ENCODE results near the gene GANAB. TPM values are rescaled to one million over a fixed set of nuclear protein-coding genes. Genes with fewer than 3 reads are reported as not detected.

The GANAB gene
- total and polyA plus RNA-seq, 2 of the 13 experiments (the other 11 are each of a cell fraction or from before 2014, with no cell fraction given): 99.5 to 234 TPM

GRCh38 chr11:62678770-62679696 is 32.6 kb upstream of the GANAB start, which contains the start of gene UBXN1 (continued):
- TF ChIP-seq MXD1 (CRISPR knock-in tag; IDR thresholded peaks at IDR 0.05): peak; percentile 81
- peak; percentile 76 for TF ChIP-seq IRF2 (CRISPR knock-in tag; IDR thresholded peaks at IDR 0.05)
- TF ChIP-seq ZNF34 (CRISPR knock-in tag; IDR thresholded peaks at IDR 0.05; ENCODE audit: borderline replicate concordance): no peak
- 0 out of 2 replicates have a peak, but pooled peaks have one; percentile 44 for TF ChIP-seq SMYD3 (CRISPR knock-in tag; IDR thresholded peaks at IDR 0.05)
- no peak for TF ChIP-seq KIAA2018 (CRISPR knock-in tag; IDR thresholded peaks at IDR 0.05; ENCODE audit: borderline replicate concordance)
- TF ChIP-seq PLSCR1 (CRISPR knock-in tag; IDR thresholded peaks at IDR 0.05; ENCODE audit: borderline replicate concordance): no peak
- no peak for TF ChIP-seq ZNF879 (CRISPR knock-in tag; IDR thresholded peaks at IDR 0.05)
- TF ChIP-seq ZBTB33 (CRISPR knock-in tag; IDR thresholded peaks at IDR 0.05): peak; percentile 9; the same call in 1 of the 2 replicates
- TF ChIP-seq AKAP8 (CRISPR knock-in tag; IDR thresholded peaks at IDR 0.05): no peak
- peak; percentile 27; the same call in 1 of the 2 replicates for TF ChIP-seq PRDM10 (CRISPR knock-in tag; IDR thresholded peaks at IDR 0.05; ENCODE audit: low read depth)
- TF ChIP-seq PHF20 (CRISPR knock-in tag; IDR thresholded peaks at IDR 0.05): peak; percentile 97
- no peak for TF ChIP-seq NR2F6 (IDR thresholded peaks at IDR 0.05)
- TF ChIP-seq NR2F6 (CRISPR knock-in tag; IDR thresholded peaks at IDR 0.05): peak; percentile 35
